MM.1S (cell line): Measurements from ENCODE around the gene POLR1H.
A peak's percentile ranks its signal among the peaks of the same experiment; 100 is the strongest.

Experiments
- CTCF ChIP-seq: fragments of 300-600 bp; sonication (generic); IDR thresholded peaks from 2 replicates; pipeline ENCODE4 v1.5.1; 2016; ENCODE audit warnings: antibody characterized with exemption, low read length, mixed read lengths
- EZH2phosphoT487 ChIP-seq: fragments of 300-600 bp; sonication (generic); IDR thresholded peaks from 2 replicates; pipeline ENCODE4 v1.6.1; 2018; ENCODE audit warnings: antibody characterized with exemption, low read length

GRCh38 chr6:30037182-30037788 lies 23.8 kb upstream of the POLR1H start:
- TF ChIP-seq CTCF (peak; percentile 63), EZH2phosphoT487 (no peak)
